ENCODE results near the gene CFTR.

DNA sequence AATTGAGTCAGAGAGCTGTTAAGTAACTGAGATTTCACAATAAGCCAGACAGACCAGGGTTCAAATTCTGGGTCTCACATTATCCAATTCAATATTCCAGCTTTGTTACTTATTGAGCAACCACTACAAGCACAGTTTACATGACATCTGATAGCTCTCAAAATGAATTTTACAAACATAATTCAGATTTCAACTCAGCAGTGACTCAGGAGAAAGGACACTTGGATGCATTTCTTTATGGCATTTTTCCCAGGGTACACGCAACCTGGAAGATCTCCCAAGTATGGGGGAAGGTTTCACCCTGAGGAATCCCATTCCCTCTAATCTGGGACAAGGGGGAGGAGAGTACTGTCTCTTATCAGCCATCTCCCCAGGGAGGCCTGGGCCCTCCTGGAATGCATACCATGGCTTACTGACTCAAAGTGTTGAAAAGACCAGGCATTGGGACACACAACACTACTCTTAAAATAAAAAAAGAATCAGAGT lies 102.4 kb downstream of the CFTR start:
- TF ChIP-seq, protein P1, sequence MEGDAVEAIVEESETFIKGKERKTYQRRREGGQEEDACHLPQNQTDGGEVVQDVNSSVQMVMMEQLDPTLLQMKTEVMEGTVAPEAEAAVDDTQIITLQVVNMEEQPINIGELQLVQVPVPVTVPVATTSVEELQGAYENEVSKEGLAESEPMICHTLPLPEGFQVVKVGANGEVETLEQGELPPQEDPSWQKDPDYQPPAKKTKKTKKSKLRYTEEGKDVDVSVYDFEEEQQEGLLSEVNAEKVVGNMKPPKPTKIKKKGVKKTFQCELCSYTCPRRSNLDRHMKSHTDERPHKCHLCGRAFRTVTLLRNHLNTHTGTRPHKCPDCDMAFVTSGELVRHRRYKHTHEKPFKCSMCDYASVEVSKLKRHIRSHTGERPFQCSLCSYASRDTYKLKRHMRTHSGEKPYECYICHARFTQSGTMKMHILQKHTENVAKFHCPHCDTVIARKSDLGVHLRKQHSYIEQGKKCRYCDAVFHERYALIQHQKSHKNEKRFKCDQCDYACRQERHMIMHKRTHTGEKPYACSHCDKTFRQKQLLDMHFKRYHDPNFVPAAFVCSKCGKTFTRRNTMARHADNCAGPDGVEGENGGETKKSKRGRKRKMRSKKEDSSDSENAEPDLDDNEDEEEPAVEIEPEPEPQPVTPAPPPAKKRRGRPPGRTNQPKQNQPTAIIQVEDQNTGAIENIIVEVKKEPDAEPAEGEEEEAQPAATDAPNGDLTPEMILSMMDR (IDR thresholded peaks at IDR 0.05 in 2 of 3, conservative IDR thresholded peaks at IDR 0.05 in 1 of 3; ENCODE audit: borderline replicate concordance in 1 of 3, insufficient read depth in 1 of 3, low read depth in 2 of 3, low read length in 2 of 3): no peak
- TF ChIP-seq EGR1 (IDR thresholded peaks at IDR 0.05; ENCODE audit: low read depth) (no peak), EZH2 (IDR thresholded peaks at IDR 0.05) (no peak), POLR2A (IDR thresholded peaks at IDR 0.05; ENCODE audit: borderline replicate concordance, extremely low read depth, insufficient read depth, insufficient read length) (no peak), POLR2AphosphoS5 (IDR thresholded peaks at IDR 0.05; ENCODE audit: low read depth, low read length) (no peak), ZFX (IDR thresholded peaks at IDR 0.05) (no peak), ZNF274 (IDR thresholded peaks at IDR 0.05; ENCODE audit: low read depth, low read length) (no peak), SP1 (IDR thresholded peaks at IDR 0.05; ENCODE audit: low read depth) (no peak)
- TF ChIP-seq, protein P2, sequence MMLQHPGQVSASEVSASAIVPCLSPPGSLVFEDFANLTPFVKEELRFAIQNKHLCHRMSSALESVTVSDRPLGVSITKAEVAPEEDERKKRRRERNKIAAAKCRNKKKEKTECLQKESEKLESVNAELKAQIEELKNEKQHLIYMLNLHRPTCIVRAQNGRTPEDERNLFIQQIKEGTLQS (IDR thresholded peaks at IDR 0.05): no peak
- TF ChIP-seq, protein P3, sequence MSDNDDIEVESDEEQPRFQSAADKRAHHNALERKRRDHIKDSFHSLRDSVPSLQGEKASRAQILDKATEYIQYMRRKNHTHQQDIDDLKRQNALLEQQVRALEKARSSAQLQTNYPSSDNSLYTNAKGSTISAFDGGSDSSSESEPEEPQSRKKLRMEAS (IDR thresholded peaks at IDR 0.05): no peak
- TF ChIP-seq, protein P4, sequence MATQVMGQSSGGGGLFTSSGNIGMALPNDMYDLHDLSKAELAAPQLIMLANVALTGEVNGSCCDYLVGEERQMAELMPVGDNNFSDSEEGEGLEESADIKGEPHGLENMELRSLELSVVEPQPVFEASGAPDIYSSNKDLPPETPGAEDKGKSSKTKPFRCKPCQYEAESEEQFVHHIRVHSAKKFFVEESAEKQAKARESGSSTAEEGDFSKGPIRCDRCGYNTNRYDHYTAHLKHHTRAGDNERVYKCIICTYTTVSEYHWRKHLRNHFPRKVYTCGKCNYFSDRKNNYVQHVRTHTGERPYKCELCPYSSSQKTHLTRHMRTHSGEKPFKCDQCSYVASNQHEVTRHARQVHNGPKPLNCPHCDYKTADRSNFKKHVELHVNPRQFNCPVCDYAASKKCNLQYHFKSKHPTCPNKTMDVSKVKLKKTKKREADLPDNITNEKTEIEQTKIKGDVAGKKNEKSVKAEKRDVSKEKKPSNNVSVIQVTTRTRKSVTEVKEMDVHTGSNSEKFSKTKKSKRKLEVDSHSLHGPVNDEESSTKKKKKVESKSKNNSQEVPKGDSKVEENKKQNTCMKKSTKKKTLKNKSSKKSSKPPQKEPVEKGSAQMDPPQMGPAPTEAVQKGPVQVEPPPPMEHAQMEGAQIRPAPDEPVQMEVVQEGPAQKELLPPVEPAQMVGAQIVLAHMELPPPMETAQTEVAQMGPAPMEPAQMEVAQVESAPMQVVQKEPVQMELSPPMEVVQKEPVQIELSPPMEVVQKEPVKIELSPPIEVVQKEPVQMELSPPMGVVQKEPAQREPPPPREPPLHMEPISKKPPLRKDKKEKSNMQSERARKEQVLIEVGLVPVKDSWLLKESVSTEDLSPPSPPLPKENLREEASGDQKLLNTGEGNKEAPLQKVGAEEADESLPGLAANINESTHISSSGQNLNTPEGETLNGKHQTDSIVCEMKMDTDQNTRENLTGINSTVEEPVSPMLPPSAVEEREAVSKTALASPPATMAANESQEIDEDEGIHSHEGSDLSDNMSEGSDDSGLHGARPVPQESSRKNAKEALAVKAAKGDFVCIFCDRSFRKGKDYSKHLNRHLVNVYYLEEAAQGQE (IDR thresholded peaks at IDR 0.05; ENCODE audit: low read depth): no peak
- TF ChIP-seq, protein P5, sequence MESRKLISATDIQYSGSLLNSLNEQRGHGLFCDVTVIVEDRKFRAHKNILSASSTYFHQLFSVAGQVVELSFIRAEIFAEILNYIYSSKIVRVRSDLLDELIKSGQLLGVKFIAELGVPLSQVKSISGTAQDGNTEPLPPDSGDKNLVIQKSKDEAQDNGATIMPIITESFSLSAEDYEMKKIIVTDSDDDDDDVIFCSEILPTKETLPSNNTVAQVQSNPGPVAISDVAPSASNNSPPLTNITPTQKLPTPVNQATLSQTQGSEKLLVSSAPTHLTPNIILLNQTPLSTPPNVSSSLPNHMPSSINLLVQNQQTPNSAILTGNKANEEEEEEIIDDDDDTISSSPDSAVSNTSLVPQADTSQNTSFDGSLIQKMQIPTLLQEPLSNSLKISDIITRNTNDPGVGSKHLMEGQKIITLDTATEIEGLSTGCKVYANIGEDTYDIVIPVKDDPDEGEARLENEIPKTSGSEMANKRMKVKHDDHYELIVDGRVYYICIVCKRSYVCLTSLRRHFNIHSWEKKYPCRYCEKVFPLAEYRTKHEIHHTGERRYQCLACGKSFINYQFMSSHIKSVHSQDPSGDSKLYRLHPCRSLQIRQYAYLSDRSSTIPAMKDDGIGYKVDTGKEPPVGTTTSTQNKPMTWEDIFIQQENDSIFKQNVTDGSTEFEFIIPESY (IDR thresholded peaks at IDR 0.05; ENCODE audit: extremely low read depth, insufficient replicate concordance, low read length): no peak
